Natural killer cell (primary cell): Measurements from ENCODE around the gene MAP4K3. TPM values are rescaled to one million over a fixed set of nuclear protein-coding genes. Genes with fewer than 3 reads are reported as not detected.

Experiments used
- ATAC-seq, 3 donors: fragments of 150-1000 bp in 2 of 3; fragments of 200-7000 bp in 1 of 3; cut with Tn5 transposase; 1 replicate in 1 of 3; 2 replicates in 2 of 3; pipeline ENCODE4 v1.10.0; 2021; ENCODE audit warnings: mild to moderate bottlenecking in 2 of 3, moderate library complexity in 2 of 3
- DNase-seq, 2 donors: peaks; one replicate each; pipeline versions ENCODE4 v3.0.0 to v3.0.0-alpha.2; 2013 to 2021; ENCODE audit warnings: mixed read lengths in 1 of 2
- H3K27ac ChIP-seq: one replicate; pipeline ENCODE4 v1.5.1; 2013; ENCODE audit warnings: mild to moderate bottlenecking, low read length
- H3K27me3 ChIP-seq: one replicate; pipeline ENCODE4 v1.6.1; 2013; ENCODE audit warnings: low read length; ENCODE audit not compliant: control insufficient read depth, insufficient read depth
- H3K36me3 ChIP-seq: one replicate; pipeline ENCODE4 v1.6.1; 2013; ENCODE audit warnings: low read length; ENCODE audit not compliant: control insufficient read depth, insufficient read depth
- H3K4me1 ChIP-seq: one replicate; pipeline ENCODE4 v1.6.1; 2013; ENCODE audit warnings: low read length; ENCODE audit not compliant: control insufficient read depth, insufficient read depth
- H3K4me3 ChIP-seq: one replicate; pipeline ENCODE4 v1.5.1; 2013; ENCODE audit warnings: low read length
- H3K9me3 ChIP-seq: one replicate; pipeline ENCODE4 v1.6.1; 2013; ENCODE audit warnings: low read length; ENCODE audit not compliant: control insufficient read depth, insufficient read depth
- H3K27ac Mint-ChIP-seq, 2 donors: one replicate each; pipeline ENCODE4 v1.8.0; 2022; ENCODE audit warnings: mild to moderate bottlenecking in 2 of 2, mixed read lengths in 2 of 2, moderate library complexity in 1 of 2
- H3K27me3 Mint-ChIP-seq, 2 donors: one replicate each; pipeline ENCODE4 v1.8.0; 2022; ENCODE audit warnings: low read depth in 2 of 2, mixed read lengths in 2 of 2
- H3K36me3 Mint-ChIP-seq: one replicate; pipeline ENCODE4 v1.8.0; 2022; ENCODE audit warnings: mixed read lengths
- H3K4me1 Mint-ChIP-seq, 2 donors: one replicate each; pipeline ENCODE4 v1.8.0; 2022; ENCODE audit warnings: mixed read lengths in 2 of 2
- H3K4me3 Mint-ChIP-seq: one replicate; pipeline ENCODE4 v1.8.0; 2022; ENCODE audit warnings: mild to moderate bottlenecking, moderate library complexity, mixed read lengths
- H3K9me3 Mint-ChIP-seq, 2 donors: one replicate each; pipeline ENCODE4 v1.8.0; 2022; ENCODE audit warnings: mixed read lengths in 2 of 2
- whole genome bisulfite sequencing: methylation state at CpG from one replicate; pipeline ENCODE4 v1.1.7; 2013; ENCODE audit warnings: missing lambda C conversion rate; ENCODE audit not compliant: insufficient coverage; 5-methylcytosine and 5-hydroxymethylcytosine counted together
- intact Hi-C: fragments of 100-400 bp; cut with micrococcal nuclease; formaldehyde crosslinking; loops from one replicate; pipeline ENCODE4 v1.14.2; 2022
- total RNA-seq, 4 donors: library from RNA; stranded (reverse); fragments of 120-200 nt in 1 of 4; gene quantifications; one replicate each; pipeline versions ENCODE4 v1.2.3 to v1.2.4, GENCODE V29; 2013 to 2022
- TF ChIP-seq, protein P1 (sequence below): fragments of 200-600 bp; IDR thresholded peaks from one replicate; pipeline ENCODE4 v1.8.0; 2022; ENCODE audit warnings: antibody characterized with exemption

Gene MAP4K3
- total RNA-seq, 3 donors from 2014 or later (not counting 1 experiment from before 2014, with no cell fraction given): 17.3 to 25.9 (median 20.3) TPM

DNA sequence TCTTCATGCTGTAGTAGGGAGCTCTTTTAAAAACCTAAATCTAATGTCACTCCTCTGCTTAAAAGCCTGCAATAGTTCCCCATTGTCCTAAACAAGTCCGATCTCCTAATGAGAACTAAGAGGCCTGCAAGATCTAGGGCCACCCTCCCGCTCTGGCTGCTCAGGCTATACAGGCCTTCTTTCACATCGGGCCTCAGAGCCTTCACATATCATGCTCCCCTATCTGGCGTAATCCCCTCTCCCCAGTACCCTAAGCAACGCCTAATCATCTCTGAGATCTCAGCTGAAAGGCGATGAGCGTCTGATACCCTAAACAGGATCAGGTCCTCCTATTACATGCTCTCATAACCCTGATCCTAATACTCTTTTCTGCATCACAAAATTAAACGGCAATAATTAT, 1.9 kb downstream of the MAP4K3 start:
- WGBS: 90% methylated on average over 8 of the region's 8 CpGs
- no peak overlapping the region for H3K4me3 ChIP-seq
- no peaks in the 10 kb centered on the region for H3K9me3 ChIP-seq
- H3K36me3 ChIP-seq: no peaks in the 10 kb centered on the region
- H3K27me3 ChIP-seq: no peaks in the 10 kb centered on the region
- H3K27ac Mint-ChIP-seq: peak overlapping the region; percentile 77 to 87
- intact Hi-C loops: no loop called here
- H3K9me3 Mint-ChIP-seq: no peaks in the 10 kb centered on the region
- ATAC-seq (no peak), DNase-seq (no peak)
- no peaks in the 10 kb centered on the region for H3K27me3 Mint-ChIP-seq
- H3K4me3 Mint-ChIP-seq: peak overlapping the region; percentile 96
- no peaks in the 10 kb centered on the region for H3K36me3 Mint-ChIP-seq
- peaks cover 49 to 54% of the 10 kb centered on the region in 2 donors for H3K4me1 Mint-ChIP-seq
- H3K27ac ChIP-seq: no peak overlapping the region
- peaks cover 19% of the 10 kb centered on the region for H3K4me1 ChIP-seq
- TF ChIP-seq, protein P1, sequence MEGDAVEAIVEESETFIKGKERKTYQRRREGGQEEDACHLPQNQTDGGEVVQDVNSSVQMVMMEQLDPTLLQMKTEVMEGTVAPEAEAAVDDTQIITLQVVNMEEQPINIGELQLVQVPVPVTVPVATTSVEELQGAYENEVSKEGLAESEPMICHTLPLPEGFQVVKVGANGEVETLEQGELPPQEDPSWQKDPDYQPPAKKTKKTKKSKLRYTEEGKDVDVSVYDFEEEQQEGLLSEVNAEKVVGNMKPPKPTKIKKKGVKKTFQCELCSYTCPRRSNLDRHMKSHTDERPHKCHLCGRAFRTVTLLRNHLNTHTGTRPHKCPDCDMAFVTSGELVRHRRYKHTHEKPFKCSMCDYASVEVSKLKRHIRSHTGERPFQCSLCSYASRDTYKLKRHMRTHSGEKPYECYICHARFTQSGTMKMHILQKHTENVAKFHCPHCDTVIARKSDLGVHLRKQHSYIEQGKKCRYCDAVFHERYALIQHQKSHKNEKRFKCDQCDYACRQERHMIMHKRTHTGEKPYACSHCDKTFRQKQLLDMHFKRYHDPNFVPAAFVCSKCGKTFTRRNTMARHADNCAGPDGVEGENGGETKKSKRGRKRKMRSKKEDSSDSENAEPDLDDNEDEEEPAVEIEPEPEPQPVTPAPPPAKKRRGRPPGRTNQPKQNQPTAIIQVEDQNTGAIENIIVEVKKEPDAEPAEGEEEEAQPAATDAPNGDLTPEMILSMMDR: no peak

DNA sequence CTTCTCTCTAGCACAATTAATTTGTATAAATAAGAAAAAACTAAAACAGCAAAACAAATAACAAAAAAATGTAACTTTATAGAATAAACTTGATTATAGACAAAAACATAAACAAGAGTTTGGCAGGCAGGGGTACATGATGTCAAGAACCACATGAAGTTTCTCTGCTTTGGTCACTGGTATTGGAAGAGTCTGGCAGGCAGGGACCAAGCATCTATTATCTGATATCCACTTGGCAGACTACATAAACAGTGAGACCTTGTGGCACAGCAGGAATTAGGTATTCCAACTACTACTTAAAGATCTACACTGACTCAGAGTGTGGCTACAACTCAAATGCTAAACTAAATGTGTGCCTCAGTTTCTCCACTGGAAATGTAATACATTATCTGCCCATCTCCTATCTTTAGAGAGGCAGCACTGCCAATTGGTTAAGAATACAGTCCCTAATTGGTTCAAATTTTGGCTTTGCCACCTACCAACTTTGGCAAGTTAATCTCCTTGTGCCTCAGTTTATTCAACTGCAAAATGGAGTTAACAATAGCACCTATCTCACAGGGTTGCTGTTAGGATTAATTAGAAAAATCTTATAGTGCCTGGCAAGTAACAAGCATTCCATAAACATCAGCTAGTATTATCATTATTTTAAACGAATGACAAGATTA, 2.7 kb downstream of the MAP4K3 start:
- intact Hi-C loops: no loop called here
- DNase-seq: no peak
- 89% methylated on average over 1 of the region's 1 CpG for WGBS
- peaks cover 45 to 58% of the 10 kb centered on the region in 2 donors for H3K4me1 Mint-ChIP-seq
- TF ChIP-seq, protein P1: no peak
- H3K27ac Mint-ChIP-seq: no peak overlapping the region
- Histone ChIP-seq H3K4me1 (peaks cover 19% of the 10 kb centered on the region), H3K27me3 (no peaks in the 10 kb centered on the region), H3K36me3 (no peaks in the 10 kb centered on the region), H3K4me3 (no peak overlapping the region), H3K27ac (no peak overlapping the region), H3K9me3 (no peaks in the 10 kb centered on the region)
- H3K4me3 Mint-ChIP-seq: no peak overlapping the region
- no peak for ATAC-seq
- H3K27me3 Mint-ChIP-seq: no peaks in the 10 kb centered on the region
- no peaks in the 10 kb centered on the region for H3K9me3 Mint-ChIP-seq
- H3K36me3 Mint-ChIP-seq: no peaks in the 10 kb centered on the region

DNA sequence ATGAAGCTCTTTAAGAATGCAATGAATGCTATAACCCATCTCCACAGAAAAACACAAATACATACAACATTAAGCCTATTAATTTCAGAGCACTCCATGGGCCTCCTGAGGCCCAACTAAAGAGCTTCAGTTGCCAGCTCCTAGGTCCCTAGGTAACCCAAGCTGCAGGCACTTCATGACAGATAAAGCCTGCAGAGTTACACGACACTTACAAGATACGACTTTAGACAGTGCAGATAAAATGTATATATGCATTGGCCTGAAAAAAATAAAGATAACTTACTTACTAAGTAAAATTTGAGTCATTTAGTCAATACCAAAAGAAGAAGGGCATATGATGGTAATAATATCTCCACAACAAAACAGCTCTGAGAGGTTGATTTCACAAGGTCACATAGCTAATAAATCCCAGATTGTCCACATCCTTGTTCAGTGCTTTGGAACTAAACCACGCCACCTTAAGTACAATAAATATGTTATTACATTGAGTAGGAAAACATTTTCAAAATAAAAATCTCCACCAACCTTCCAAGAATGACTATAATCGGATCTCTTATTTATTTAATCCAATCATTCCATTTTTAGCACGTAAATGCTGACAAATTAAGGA, 3.4 kb downstream of the MAP4K3 start:
- DNase-seq (no peak), ATAC-seq (no peak)
- WGBS: 100% methylated on average over 1 of the region's 5 CpGs
- Mint-ChIP-seq H3K36me3 (no peaks in the 10 kb centered on the region), H3K4me1 (peaks cover 45 to 58% of the 10 kb centered on the region in 2 donors), H3K4me3 (no peak overlapping the region), H3K27ac (no peak overlapping the region), H3K9me3 (no peaks in the 10 kb centered on the region), H3K27me3 (no peaks in the 10 kb centered on the region)
- intact Hi-C loops: no loop called here
- no peaks in the 10 kb centered on the region for H3K27me3 ChIP-seq
- H3K27ac ChIP-seq: no peak overlapping the region
- H3K4me3 ChIP-seq: no peak overlapping the region
- no peaks in the 10 kb centered on the region for H3K36me3 ChIP-seq
- H3K9me3 ChIP-seq: no peaks in the 10 kb centered on the region
- TF ChIP-seq, protein P1: no peak
- peaks cover 19% of the 10 kb centered on the region for H3K4me1 ChIP-seq
